Measurements from ENCODE around the gene TRIM27. TPM values are rescaled to one million over a fixed set of nuclear protein-coding genes. Genes with fewer than 3 reads are reported as not detected.

TRIM27 gene
- total and polyA plus RNA-seq, 7 donors, result 19.2 to 40.0 (median 34.7) TPM

GRCh38 chr6:28864326-28864923 lies 59.4 kb downstream of the TRIM27 start:
- intact Hi-C loops (cut with DNase I), result loop anchor here (1.0 to 10.0 kb wide), 3 partner anchors 31 to 150 kb away; no protein-coding TSS in a partner anchor
- 34 to 39% methylated on average over 25 of the region's 25 CpGs for WGBS, 2 donors
- H3K36me3 ChIP-seq, result no peaks in the 10 kb centered on the region

GRCh38 chr6:28863604-28864325 lies 60.0 kb downstream of the TRIM27 start:
- H3K4me3 ChIP-seq, result peak overlapping the region; percentile 62 to 73 (median 67)
- H3K27me3 ChIP-seq, result no peaks in the 10 kb centered on the region
- TF ChIP-seq POLR2AphosphoS5 (IDR thresholded peaks at IDR 0.05) (peak in 2 of 4 donors; percentile 64 to 69), CTCF (IDR thresholded peaks at IDR 0.05) (no peak)
- H3K4me1 ChIP-seq, result peaks cover 0 to 21% (median 10%) of the 10 kb centered on the region in 4 donors
- peaks cover 0 to 3% (median 0%) of the 10 kb centered on the region in 4 donors for H3K9me3 ChIP-seq
- 0% methylated on average over 47 of the region's 47 CpGs for WGBS, 2 donors
- peak; percentile 86 for DNase-seq
- H3K27ac ChIP-seq, result peak overlapping the region; percentile 71 to 81 (median 79)
- H3K36me3 ChIP-seq, result no peaks in the 10 kb centered on the region
- intact Hi-C loops (cut with DNase I), result loop anchor here (1.0 to 10.0 kb wide), 6 partner anchors 25 to 151 kb away; no protein-coding TSS in a partner anchor

More at GRCh38 chr6:28864326-28864923, 59.4 kb downstream of the TRIM27 start:
- no peak for TF ChIP-seq EP300 (IDR thresholded peaks at IDR 0.05)
- peaks cover 0 to 3% (median 0%) of the 10 kb centered on the region in 4 donors for H3K9me3 ChIP-seq
- peaks cover 0 to 21% (median 10%) of the 10 kb centered on the region in 4 donors for H3K4me1 ChIP-seq
- H3K27ac ChIP-seq, result peak overlapping the region; percentile 71 to 81 (median 79)
- peak overlapping the region; percentile 62 to 73 (median 67) for H3K4me3 ChIP-seq
- DNase-seq, result no peak
- no peaks in the 10 kb centered on the region for H3K27me3 ChIP-seq

- intact Hi-C loops (cut with DNase I), result loop anchor here (2.0 to 10.0 kb wide), 2 partner anchors 23 to 153 kb away; no protein-coding TSS in a partner anchor
Measured at GRCh38 chr6:28862077-28862476, 61.7 kb downstream of the TRIM27 start.

GRCh38 chr6:28861339-28861738 lies 62.4 kb downstream of the TRIM27 start:
- H3K4me1 ChIP-seq, result peaks cover 0 to 14% (median 6%) of the 10 kb centered on the region in 4 donors
- intact Hi-C loops (cut with DNase I), result loop anchor here (10.0 kb wide), 1 partner anchor 153 kb away; no protein-coding TSS in a partner anchor
- no peak overlapping the region for H3K4me3 ChIP-seq
- no peaks in the 10 kb centered on the region for H3K36me3 ChIP-seq
- TF ChIP-seq EP300 (IDR thresholded peaks at IDR 0.05), result no peak
- TF ChIP-seq POLR2A (IDR thresholded peaks at IDR 0.05), result no peak
- no peak for TF ChIP-seq POLR2AphosphoS5 (IDR thresholded peaks at IDR 0.05)
- no peak for TF ChIP-seq CTCF (IDR thresholded peaks at IDR 0.05)
- H3K27ac ChIP-seq, result no peak overlapping the region
- WGBS, 2 donors, result 93 to 95% methylated on average over 22 of the region's 22 CpGs
- DNase-seq, result no peak
- H3K9me3 ChIP-seq, result peaks cover 0 to 4% (median 2%) of the 10 kb centered on the region in 4 donors
- H3K27me3 ChIP-seq, result no peaks in the 10 kb centered on the region

More at GRCh38 chr6:28862077-28862476, 61.7 kb downstream of the TRIM27 start:
- Histone ChIP-seq H3K36me3 (no peaks in the 10 kb centered on the region), H3K27me3 (no peaks in the 10 kb centered on the region), H3K27ac (no peak overlapping the region), H3K4me1 (peaks cover 0 to 20% (median 9%) of the 10 kb centered on the region in 4 donors), H3K9me3 (peaks cover 0 to 3% (median 0%) of the 10 kb centered on the region in 4 donors), H3K4me3 (no peak overlapping the region)
- no peak for DNase-seq
- TF ChIP-seq EP300 (IDR thresholded peaks at IDR 0.05) (no peak), POLR2AphosphoS5 (IDR thresholded peaks at IDR 0.05) (no peak), POLR2A (IDR thresholded peaks at IDR 0.05) (no peak), CTCF (IDR thresholded peaks at IDR 0.05) (no peak)
- 63 to 81% methylated on average over 10 of the region's 10 CpGs for WGBS, 2 donors

GRCh38 chr6:28860581-28860980 lies 63.2 kb downstream of the TRIM27 start:
- Histone ChIP-seq H3K4me3 (no peak overlapping the region), H3K36me3 (no peaks in the 10 kb centered on the region), H3K4me1 (peaks cover 0 to 11% (median 4%) of the 10 kb centered on the region in 4 donors), H3K9me3 (peaks cover 0 to 6% (median under 1%) of the 10 kb centered on the region in 4 donors), H3K27ac (no peak overlapping the region), H3K27me3 (no peaks in the 10 kb centered on the region)
- TF ChIP-seq POLR2AphosphoS5 (IDR thresholded peaks at IDR 0.05), result no peak
- no peak for TF ChIP-seq EP300 (IDR thresholded peaks at IDR 0.05)
- no peak for TF ChIP-seq CTCF (IDR thresholded peaks at IDR 0.05)
- TF ChIP-seq POLR2A (IDR thresholded peaks at IDR 0.05), result no peak
- 36 to 64% methylated on average over 6 of the region's 6 CpGs for WGBS, 2 donors
- intact Hi-C loops (cut with DNase I), result loop anchor here (10.0 kb wide), 1 partner anchor 154 kb away; no protein-coding TSS in a partner anchor
- no peak for DNase-seq
